Measurements from ENCODE around the gene CLTCL1. TPM values are rescaled to one million over a fixed set of nuclear protein-coding genes. Genes with fewer than 3 reads are reported as not detected.
"Not testable (repeated sequence)": the region's sequence is repeated elsewhere in the genome, so short reads cannot be mapped to it uniquely, and the experiment has no call there.

CLTCL1 gene
- total RNA-seq, 1 donor from 2014 or later = 4.5 TPM

DNA sequence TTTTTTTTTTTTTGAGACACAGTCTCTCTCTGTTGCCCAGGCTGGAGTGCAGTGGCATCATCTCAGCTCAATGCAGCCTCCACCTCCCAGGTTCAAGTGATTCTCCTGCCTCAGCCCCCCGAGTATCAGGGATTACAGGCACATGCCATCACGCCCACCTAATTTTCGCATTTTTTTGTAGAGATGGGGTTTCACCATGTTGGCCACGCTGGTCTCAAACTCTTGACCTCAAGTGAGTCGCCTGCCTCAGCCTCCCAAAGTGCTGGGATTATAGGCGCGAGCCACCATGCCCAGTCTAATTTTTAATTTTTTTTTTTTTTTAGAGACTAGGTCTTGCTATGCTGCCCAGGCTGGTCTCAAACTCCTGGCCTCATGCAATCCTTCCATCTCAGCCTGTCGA is 35.2 kb downstream of the CLTCL1 start:
- not testable (repeated sequence) for DNase-seq (ENCODE audit: low spot score); ATAC-seq

DNA sequence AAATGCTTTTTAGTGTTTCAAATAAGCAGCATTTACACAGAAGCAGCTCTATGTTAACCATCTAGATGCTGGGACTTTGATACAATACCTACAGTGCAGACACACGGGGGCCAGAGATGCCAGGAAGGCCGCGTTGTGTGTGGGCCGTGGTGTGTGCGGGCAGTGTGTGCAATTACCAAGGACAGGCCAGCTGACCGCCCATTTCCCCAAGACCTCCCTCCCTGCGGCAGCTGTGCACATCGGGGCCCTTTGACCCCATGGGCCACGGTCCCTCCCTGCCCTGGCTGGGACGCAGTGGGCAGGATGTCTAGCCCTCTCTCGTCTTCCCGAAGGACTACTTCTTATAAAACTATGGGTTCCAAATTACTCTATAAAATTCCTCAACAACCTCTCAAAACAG is 38.4 kb downstream of the CLTCL1 start:
- no peak for DNase-seq (ENCODE audit: low spot score)
- ATAC-seq = no peak

GRCh38 chr22:19244600-19245352 is 46.7 kb downstream of the CLTCL1 start:
- no peak for ATAC-seq

DNA sequence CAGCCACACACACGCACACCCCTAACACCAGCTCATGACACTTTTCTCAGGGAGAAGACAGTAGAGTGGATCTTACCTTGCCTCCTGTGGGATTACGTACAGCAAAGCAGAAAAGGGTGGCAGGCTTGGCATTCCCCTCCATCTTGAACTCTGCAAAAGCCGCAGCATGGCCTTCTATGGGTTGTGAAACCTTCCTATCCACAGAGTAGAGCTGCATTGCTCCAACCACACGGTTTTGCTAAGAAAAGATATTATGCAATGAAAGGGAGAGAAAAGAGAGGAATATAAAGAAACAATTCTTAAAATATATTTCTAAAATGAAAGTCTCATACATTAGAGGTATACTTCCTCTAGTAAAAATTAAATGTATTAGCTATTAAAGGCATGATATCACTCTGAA is 48.8 kb downstream of the CLTCL1 start:
- DNase-seq (ENCODE audit: low spot score) (no peak), ATAC-seq (no peak)

More at GRCh38 chr22:19244600-19245352, 46.7 kb downstream of the CLTCL1 start:
- DNase-seq (ENCODE audit: low spot score) = no peak

DNA sequence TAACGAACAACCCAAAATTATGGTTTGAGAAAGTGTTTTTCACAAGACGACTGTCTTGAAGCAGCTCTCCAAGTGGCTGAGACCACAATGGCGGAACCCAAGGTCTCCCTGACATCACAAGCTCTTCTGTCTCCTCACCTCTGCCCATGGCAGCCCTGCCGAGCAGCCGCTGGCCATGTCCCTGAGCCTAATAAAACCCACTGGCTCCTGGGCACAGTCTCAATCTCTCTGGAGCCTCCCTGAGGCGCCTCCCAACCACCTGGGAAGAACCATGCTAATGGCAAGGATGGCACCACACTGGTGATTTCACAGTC is 50.0 kb downstream of the CLTCL1 start:
- DNase-seq (ENCODE audit: low spot score) (no peak), ATAC-seq (no peak)

DNA sequence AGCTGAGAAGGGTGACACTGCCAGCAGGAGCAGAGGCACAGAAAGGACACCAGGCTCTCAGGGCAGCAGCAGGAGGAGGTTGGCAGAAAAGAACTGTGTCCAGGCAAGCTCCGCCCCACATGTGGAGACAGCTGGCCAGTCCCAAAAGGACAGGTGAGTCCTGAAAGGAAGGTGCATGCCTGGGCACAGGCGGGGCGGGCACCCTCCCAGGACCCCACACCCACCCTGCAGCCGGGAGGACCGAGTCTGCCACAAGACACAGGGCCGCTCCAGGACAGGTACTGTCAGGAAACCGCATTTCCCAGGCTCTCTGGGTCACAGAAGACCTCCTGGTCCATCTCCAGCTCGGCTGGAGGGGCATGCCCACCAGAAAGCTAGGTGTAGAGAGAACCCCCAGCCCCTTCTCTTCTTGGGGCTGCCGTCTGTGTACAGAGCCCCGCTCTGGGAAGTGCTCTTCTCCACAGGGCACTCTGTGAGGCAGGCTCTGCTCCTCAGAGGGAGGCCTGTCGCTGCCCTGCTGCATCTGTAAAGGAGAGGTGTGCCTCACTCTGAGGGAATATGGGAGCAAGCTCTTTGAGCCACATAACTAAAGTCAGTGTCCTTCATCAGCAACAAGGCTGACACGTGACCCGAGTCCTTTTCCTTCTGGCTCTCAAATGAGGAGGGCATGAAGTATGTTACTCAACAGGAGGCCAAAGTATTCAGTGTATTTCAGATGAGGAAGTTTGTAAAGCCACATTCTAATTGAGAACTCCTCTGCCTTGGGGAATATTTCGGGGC is 50.5 kb downstream of the CLTCL1 start:
- ATAC-seq (no peak), DNase-seq (ENCODE audit: low spot score) (no peak)

- DNase-seq (ENCODE audit: low spot score) = no peak
- ATAC-seq = no peak
Measured at GRCh38 chr22:19239464-19239863, 52.1 kb downstream of the CLTCL1 start.

DNA sequence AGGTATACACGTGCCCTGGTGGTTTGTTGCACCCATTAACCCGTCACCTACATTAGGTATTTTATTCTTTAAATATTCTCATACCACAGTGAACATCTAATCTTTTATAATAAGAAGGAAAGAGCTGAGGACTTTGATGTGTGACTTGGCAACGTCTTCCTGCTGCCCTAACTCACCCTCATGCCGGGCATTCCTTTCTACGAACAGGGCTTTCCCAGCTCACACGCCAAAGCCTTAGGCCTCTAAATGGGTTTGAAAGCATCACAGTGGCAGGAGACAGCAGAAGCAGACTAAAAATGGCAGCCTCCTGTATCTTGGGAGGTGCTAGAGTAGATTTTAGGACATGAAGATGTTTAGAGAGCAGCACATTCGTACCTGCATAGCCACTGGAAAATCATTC is 52.6 kb downstream of the CLTCL1 start:
- DNase-seq (ENCODE audit: low spot score) (no peak), ATAC-seq (no peak)

GRCh38 chr22:19235874-19236273 is 55.6 kb downstream of the CLTCL1 start:
- ATAC-seq (no peak), DNase-seq (ENCODE audit: low spot score) (no peak)

DNA sequence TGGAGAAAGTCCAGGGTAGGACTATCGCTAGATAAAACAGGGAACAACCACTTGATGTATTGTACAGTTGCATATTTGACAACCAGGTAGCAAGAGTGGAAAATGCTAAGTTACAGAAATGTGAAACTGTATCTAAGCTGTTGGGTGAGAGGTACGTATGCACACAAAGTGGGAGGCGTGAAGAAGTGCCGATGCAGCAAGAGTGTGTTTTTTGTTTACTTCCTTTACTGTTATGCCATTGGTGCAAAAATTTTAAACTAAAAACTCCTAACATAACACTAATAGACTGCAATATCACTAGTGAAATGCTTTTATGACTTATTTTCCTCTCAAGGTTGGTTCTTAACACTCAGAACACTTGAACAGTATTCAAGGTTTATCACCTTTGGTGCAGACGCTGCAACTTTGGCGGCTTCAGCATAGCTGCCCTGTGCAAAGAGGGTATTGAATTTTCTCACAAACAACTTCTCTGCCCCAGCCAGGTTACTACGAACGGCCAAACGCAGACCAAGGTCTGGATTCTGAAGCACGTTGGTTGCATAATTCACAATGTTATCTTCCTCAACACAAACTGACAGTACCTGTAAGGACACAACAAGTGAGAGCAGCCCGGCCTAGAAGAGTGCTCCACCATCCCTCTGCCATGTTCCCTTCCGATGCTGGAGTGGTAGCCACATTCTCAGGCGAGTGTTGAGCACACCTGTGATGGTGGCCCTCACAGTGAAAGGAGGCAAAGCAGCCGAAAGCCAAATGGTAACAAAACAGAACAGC is 57.2 kb downstream of the CLTCL1 start:
- no peak for DNase-seq (ENCODE audit: low spot score)
- no peak for ATAC-seq

- ATAC-seq = no peak
- no peak for DNase-seq (ENCODE audit: low spot score)
Measured at GRCh38 chr22:19233189-19233661, 58.3 kb downstream of the CLTCL1 start.

DNA sequence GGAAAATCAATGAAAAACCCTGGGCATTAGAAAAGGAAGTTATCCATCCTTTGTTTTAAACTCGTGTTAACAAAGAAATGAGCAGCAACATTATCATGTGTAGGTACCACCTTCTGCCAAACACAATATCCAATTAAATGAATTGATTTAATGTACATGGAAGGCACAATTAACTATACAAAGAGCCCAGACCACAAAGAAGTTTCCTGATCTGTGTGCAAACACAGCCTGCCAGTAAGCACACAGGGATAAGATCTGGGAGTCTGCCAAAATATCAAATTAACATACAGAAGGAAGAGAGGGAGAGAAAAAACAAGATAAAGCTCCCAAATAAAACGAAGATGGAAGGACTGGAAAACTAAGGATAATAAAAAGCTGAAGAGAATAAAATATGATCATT is 58.9 kb downstream of the CLTCL1 start:
- DNase-seq (ENCODE audit: low spot score) = no peak
- ATAC-seq = no peak

- DNase-seq (ENCODE audit: low spot score) = no peak
- ATAC-seq = no peak
Measured at GRCh38 chr22:19231986-19232385, 59.5 kb downstream of the CLTCL1 start.

DNA sequence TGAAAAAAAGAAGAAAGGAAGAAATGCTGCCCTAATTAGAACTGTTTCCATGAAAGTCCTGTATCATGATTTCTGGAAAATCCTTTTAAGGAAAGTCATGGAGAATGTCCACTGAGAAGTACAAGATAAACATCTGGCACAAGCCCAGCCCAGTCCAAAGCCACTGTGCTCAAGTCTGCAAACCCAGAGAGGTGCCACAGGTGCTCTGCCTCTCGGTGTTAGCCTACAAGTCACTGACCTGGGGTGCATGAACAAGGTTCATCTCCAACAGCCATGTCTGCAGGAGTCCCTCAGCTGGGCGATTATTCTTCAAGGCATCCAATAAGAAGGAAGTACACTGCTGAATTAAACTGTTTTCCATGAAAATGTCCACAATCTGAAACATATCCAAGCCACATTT is 61.9 kb downstream of the CLTCL1 start:
- ATAC-seq (peak; percentile 76), DNase-seq (ENCODE audit: low spot score) (no peak)

- DNase-seq (ENCODE audit: low spot score) = no peak
- no peak for ATAC-seq
Measured at GRCh38 chr22:19228179-19228578, 63.3 kb downstream of the CLTCL1 start.

- no peak for ATAC-seq
- DNase-seq (ENCODE audit: low spot score) = no peak
Measured at GRCh38 chr22:19226428-19226827, 65.1 kb downstream of the CLTCL1 start.

GRCh38 chr22:19225560-19225959 is 66.0 kb downstream of the CLTCL1 start:
- ATAC-seq (no peak), DNase-seq (ENCODE audit: low spot score) (no peak)

- DNase-seq (ENCODE audit: low spot score) (no peak), ATAC-seq (no peak)
Measured at GRCh38 chr22:19224985-19225384, 66.5 kb downstream of the CLTCL1 start.

DNA sequence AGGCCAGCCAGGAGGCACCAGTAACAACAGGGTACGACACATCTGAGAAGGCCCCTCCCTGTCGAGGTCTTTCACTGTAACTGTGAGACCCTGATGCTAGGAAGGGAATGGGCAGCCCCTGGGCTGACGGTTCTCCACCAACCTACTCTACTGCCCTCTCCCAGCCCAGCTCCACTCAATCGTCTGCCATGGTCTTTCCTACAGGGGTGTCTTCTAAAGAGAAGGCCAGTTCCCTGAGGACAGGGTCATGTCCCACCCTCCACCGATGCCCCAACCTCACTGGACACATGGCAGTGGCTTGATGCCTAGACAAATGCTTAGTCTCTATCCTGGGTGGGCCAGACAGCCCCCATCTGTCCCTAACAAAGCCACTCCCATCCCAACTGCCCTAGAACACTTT is 67.0 kb downstream of the CLTCL1 start:
- DNase-seq (ENCODE audit: low spot score) (no peak), ATAC-seq (no peak)

DNA sequence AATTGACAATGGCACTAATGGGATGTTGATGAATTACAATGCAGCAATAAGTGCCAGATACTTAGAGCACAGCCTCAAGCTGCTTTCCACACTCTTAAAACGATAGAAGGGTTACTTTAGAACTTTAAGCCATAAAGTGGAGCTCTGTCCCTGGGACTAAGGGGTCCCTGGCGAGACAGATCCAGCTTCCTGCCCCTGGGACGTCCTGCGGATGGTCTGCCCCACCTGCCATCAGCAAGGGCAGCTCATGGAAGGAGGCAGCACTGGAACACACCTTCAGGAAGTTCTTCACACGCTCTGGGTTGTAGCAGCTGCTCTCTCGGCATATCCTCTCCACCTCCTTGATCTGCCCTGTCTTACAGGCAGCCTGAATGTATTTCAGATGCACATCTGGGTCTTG is 67.9 kb downstream of the CLTCL1 start:
- ATAC-seq (no peak), DNase-seq (ENCODE audit: low spot score) (no peak)

GRCh38 chr22:19223110-19223509 is 68.4 kb downstream of the CLTCL1 start:
- ATAC-seq (no peak), DNase-seq (ENCODE audit: low spot score) (no peak)
